Breast epithelium (tissue), 4 donors: Measurements from ENCODE around the gene RIMBP2. TPM values are rescaled to one million over a fixed set of nuclear protein-coding genes. Genes with fewer than 3 reads are reported as not detected.

Experiments used
- DNase-seq, 2 donors: peaks; one replicate each; pipeline ENCODE4 v3.0.0-alpha.2; 2019; ENCODE audit warnings: low spot score in 2 of 2
- H3K27ac ChIP-seq, 2 donors: fragments of 200-600 bp; sonication (generic) in 1 of 2; one replicate each; pipeline ENCODE4 v1.5.1; 2016 to 2019; ENCODE audit warnings: mild to moderate bottlenecking in 1 of 2
- H3K27me3 ChIP-seq, 2 donors: fragments of 200-600 bp; sonication (generic) in 1 of 2; one replicate each; pipeline versions ENCODE4 v1.5.1 to v1.6.0; 2017 to 2019; ENCODE audit warnings: control low read depth in 1 of 2, mild to moderate bottlenecking in 1 of 2
- H3K36me3 ChIP-seq: fragments of 200-600 bp; one replicate; pipeline ENCODE4 v1.5.1; 2019
- H3K4me1 ChIP-seq, 2 donors: fragments of 200-600 bp; sonication (generic); one replicate each; pipeline ENCODE4 v1.5.1; 2016 to 2019; ENCODE audit warnings: control low read depth in 1 of 2
- H3K4me3 ChIP-seq, 3 donors: fragments of 200-600 bp; sonication (generic); 1 replicate in 2 of 3; 2 replicates in 1 of 3; pipeline ENCODE4 v1.5.1; 2016 to 2019; ENCODE audit warnings: mild to moderate bottlenecking in 3 of 3, moderate library complexity in 2 of 3
- H3K9me3 ChIP-seq, 2 donors: fragments of 200-600 bp; sonication (generic) in 1 of 2; one replicate each; pipeline ENCODE4 v1.5.1; 2016 to 2019; ENCODE audit warnings: control low read depth in 1 of 2
- CTCF ChIP-seq, 3 donors: fragments of 450-650 bp; IDR thresholded peaks; one replicate each; pipeline ENCODE4 v1.5.1; 2016 to 2017; ENCODE audit warnings: antibody characterized with exemption in 3 of 3, mild to moderate bottlenecking in 3 of 3, moderate library complexity in 3 of 3
- POLR2A ChIP-seq: fragments of 450-650 bp; IDR thresholded peaks from one replicate; pipeline ENCODE4 v1.6.1; 2016; ENCODE audit warnings: antibody characterized with exemption, mild to moderate bottlenecking, moderate library complexity
- POLR2AphosphoS5 ChIP-seq, 3 donors: sonication (generic); formaldehyde crosslinking; IDR thresholded peaks; one replicate each; pipeline ENCODE4 v1.6.1; 2017; ENCODE audit warnings: antibody characterized with exemption in 3 of 3
- intact Hi-C: fragments of 100-400 bp; cut with DNase I; formaldehyde crosslinking; loops from one replicate; pipeline ENCODE4 v1.15.1; 2023; ENCODE audit warnings: low total_unique reads
- total RNA-seq, 3 donors: library from RNA; depleted of rRNA; stranded (reverse); fragments of >200 nt; gene quantifications; one replicate each; pipeline ENCODE4 v1.1.0, GENCODE V29; 2016

Gene RIMBP2
- total RNA-seq, 3 donors from 2014 or later: under 0.01 to 0.59 (median under 0.01) TPM

- no peak for DNase-seq
- H3K4me3 ChIP-seq: no peak overlapping the region
- H3K27ac ChIP-seq: no peak overlapping the region
- H3K36me3 ChIP-seq: no peaks in the 10 kb centered on the region
- peaks cover 0 to 4% of the 10 kb centered on the region in 2 donors for H3K27me3 ChIP-seq
- H3K9me3 ChIP-seq: no peaks in the 10 kb centered on the region
- TF ChIP-seq POLR2AphosphoS5 (IDR thresholded peaks at IDR 0.05): no peak
- no peaks in the 10 kb centered on the region for H3K4me1 ChIP-seq
- intact Hi-C loops: no loop called here
Measured at GRCh38 chr12:130479401-130480125, 236.5 kb downstream of the RIMBP2 start.

DNA sequence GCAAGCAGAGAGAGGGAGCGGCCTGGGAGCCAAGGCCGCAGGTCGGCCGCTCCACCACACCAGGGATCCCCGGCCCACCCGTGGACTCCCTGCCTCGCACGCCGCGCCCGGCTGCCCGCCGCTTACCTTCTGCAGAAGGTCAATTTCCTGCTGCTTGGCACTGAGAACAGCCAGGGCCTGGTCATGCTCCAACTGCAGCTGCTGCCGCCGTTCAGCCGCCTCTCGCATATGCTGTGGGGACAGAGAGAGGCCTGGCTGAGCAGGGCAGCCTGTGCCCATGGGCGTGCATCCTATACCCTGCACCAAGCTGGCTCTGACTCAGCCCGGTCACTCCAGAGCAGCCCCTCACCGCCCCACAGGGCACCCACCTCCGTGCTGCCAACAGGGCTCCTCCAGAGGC, 237.3 kb downstream of the RIMBP2 start:
- Histone ChIP-seq H3K4me1 (no peaks in the 10 kb centered on the region), H3K36me3 (no peaks in the 10 kb centered on the region)
- no peak for DNase-seq

DNA sequence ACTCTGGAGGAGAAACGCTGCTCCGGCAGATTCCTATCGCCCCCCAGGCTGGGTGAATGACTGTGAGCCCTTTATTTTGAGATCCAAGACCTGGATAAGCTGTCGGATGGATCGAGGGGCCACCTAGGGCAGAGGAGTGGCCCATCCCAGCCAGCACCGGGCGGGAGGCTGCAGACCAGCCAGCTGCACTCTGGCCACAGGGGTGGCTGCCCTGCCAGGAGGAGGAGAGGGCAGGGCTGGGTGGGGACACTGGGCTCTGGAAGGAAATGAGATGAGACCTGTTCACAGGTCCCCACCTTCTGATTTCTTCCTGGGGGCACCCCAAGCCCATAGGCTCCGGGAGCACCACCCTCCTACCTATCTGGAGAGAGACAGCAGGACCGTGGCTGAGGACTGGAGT, 238.4 kb downstream of the RIMBP2 start:
- H3K4me1 ChIP-seq: no peaks in the 10 kb centered on the region
- H3K36me3 ChIP-seq: no peaks in the 10 kb centered on the region
- DNase-seq: no peak
- H3K9me3 ChIP-seq: no peaks in the 10 kb centered on the region
- H3K27me3 ChIP-seq: peaks cover 0 to 4% of the 10 kb centered on the region in 2 donors
- H3K4me3 ChIP-seq: no peak overlapping the region
- no peak overlapping the region for H3K27ac ChIP-seq
- TF ChIP-seq POLR2AphosphoS5 (IDR thresholded peaks at IDR 0.05): no peak
- no peak for TF ChIP-seq POLR2A
- TF ChIP-seq CTCF (IDR thresholded peaks at IDR 0.05): no peak
- intact Hi-C loops: no loop called here

More for the DNA sequence above, 237.3 kb downstream of the RIMBP2 start:
- no peak overlapping the region for H3K4me3 ChIP-seq
- H3K27me3 ChIP-seq: peaks cover 0 to 4% of the 10 kb centered on the region in 2 donors
- H3K27ac ChIP-seq: no peak overlapping the region
- intact Hi-C loops: no loop called here
- no peaks in the 10 kb centered on the region for H3K9me3 ChIP-seq
- TF ChIP-seq POLR2AphosphoS5 (IDR thresholded peaks at IDR 0.05): no peak
- TF ChIP-seq CTCF (IDR thresholded peaks at IDR 0.05): no peak
- no peak for TF ChIP-seq POLR2A

- Histone ChIP-seq H3K4me1 (no peaks in the 10 kb centered on the region), H3K27ac (no peak overlapping the region), H3K36me3 (no peaks in the 10 kb centered on the region), H3K9me3 (no peaks in the 10 kb centered on the region), H3K4me3 (no peak overlapping the region), H3K27me3 (peaks cover 0 to 4% of the 10 kb centered on the region in 2 donors)
- TF ChIP-seq POLR2A (no peak), POLR2AphosphoS5 (IDR thresholded peaks at IDR 0.05) (no peak), CTCF (IDR thresholded peaks at IDR 0.05) (no peak)
- no peak for DNase-seq
- intact Hi-C loops: no loop called here
Measured at GRCh38 chr12:130477266-130477665, 238.8 kb downstream of the RIMBP2 start.

GRCh38 chr12:130476451-130477135, 239.5 kb downstream of the RIMBP2 start:
- no peak for DNase-seq
- Histone ChIP-seq H3K27me3 (no peaks in the 10 kb centered on the region), H3K4me3 (no peak overlapping the region), H3K4me1 (no peaks in the 10 kb centered on the region), H3K9me3 (no peaks in the 10 kb centered on the region), H3K36me3 (no peaks in the 10 kb centered on the region), H3K27ac (no peak overlapping the region)
- intact Hi-C loops: no loop called here
- TF ChIP-seq CTCF (IDR thresholded peaks at IDR 0.05): no peak
- TF ChIP-seq POLR2AphosphoS5 (IDR thresholded peaks at IDR 0.05): no peak
- TF ChIP-seq POLR2A: no peak
